Measurements from ENCODE around the gene METTL21C.

The METTL21C gene

DNA sequence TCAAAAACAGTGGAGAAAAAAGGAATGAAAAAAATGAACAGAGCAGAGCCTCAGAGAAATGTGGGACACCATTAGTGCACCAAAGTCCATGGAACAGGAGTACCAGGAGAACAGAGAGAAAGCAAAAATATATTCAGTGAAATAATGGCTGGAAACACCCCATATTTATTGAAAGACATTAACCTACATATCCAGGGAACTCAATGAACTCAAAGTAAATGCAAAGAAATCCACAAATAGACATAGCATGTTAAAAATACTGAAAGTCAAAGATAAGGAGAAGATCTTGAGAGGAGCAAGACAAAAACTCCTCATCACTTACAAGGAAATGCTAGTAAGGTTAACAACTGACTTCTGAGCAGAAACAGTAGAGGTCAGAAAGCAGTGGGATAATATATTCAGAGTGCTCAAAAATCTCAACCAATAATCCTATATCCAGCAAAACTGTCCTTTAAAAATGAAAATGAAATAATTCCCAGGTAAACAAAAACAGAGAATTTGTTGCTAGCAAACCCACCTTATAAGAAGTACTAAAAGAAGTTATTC lies 35.6 kb downstream of the METTL21C start:
- H3K9ac ChIP-seq: no peak overlapping the region
- no peak overlapping the region for H3K27ac ChIP-seq
- no peak for TF ChIP-seq Cebpa-rat (IDR thresholded peaks at IDR 0.05)
- no peaks in the 10 kb centered on the region for H3K27me3 ChIP-seq
- H3K36me3 ChIP-seq: peaks cover 75 to 94% (median 83%) of the 10 kb centered on the region in 11 experiments
- peak overlapping the region in 4 of 11 experiments; percentile 63 to 68 (median 66); a peak in 5 of 22 replicates for H3K4me2 ChIP-seq
- peaks cover 0 to 20% (median 12%) of the 10 kb centered on the region in 10 experiments; a peak in 13 of 20 replicates for H3K4me1 ChIP-seq
- H3K9me3 ChIP-seq (replicated peaks in 1 of 11): peaks cover under 1 to 24% (median 10%) of the 10 kb centered on the region in 11 experiments; a peak in 14 of 22 replicates
- H4K20me1 ChIP-seq: peaks cover 0 to 24% (median 4%) of the 10 kb centered on the region in 11 experiments; a peak in 9 of 22 replicates
- no peak overlapping the region for H3K4me3 ChIP-seq

DNA sequence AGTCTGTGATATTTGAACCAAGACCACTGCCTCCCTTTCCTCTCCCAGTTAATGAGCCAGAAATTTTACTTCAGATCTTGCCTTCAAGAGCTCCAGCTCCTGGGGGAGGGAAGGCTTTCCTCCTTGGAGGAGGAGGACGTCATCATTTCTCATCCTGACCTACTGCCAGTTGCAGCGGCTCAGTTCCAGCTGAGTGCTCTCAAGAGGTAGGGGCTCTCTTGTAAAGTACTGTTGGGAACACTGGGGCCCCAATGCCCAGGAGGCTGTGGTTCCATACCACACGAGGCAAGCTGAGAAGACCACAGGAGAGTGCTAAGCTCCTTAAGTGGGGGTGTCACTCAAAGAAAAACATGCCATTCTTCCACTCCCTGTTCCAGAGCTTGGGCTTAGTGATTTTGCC lies 36.2 kb downstream of the METTL21C start:
- Histone ChIP-seq H3K9me3 (replicated peaks in 1 of 11) (peaks cover 0 to 18% (median 7%) of the 10 kb centered on the region in 11 experiments; a peak in 12 of 22 replicates), H3K36me3 (peaks cover 71 to 94% (median 80%) of the 10 kb centered on the region in 11 experiments), H3K4me3 (no peak overlapping the region), H3K27me3 (no peaks in the 10 kb centered on the region), H3K27ac (no peak overlapping the region), H4K20me1 (peaks cover 0 to 24% (median 4%) of the 10 kb centered on the region in 11 experiments; a peak in 9 of 22 replicates), H3K9ac (no peak overlapping the region; a peak in 1 of 22 replicates), H3K4me2 (peak overlapping the region in 7 of 11 experiments; percentile 42 to 68 (median 63); a peak in 14 of 22 replicates), H3K4me1 (peaks cover 0 to 20% (median 12%) of the 10 kb centered on the region in 10 experiments; a peak in 13 of 20 replicates)
- TF ChIP-seq Cebpa-rat (IDR thresholded peaks at IDR 0.05): no peak

DNA sequence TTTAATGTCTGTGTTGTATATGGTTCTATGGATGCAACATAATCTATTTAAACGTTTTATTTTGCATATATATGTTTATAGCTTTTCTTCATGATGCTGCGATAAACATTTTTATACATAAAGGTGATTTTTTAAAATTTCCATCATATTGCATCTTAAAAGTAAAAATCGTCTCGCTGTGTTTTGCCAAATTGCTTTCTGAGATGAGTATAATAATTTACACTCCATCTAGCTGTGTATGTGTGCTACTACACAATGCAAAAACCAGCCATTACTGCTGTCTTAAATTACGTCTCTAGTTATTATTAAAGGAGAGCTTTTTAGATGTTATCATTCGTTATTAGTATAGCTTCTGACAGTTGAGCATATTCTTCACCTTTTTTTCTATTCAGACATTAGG lies 37.2 kb downstream of the METTL21C start:
- Histone ChIP-seq H3K27ac (no peak overlapping the region), H3K9ac (no peak overlapping the region), H3K36me3 (peaks cover 74 to 95% (median 84%) of the 10 kb centered on the region in 11 experiments), H3K4me1 (peaks cover 0 to 20% (median 12%) of the 10 kb centered on the region in 10 experiments; a peak in 13 of 20 replicates), H3K4me3 (no peak overlapping the region), H3K4me2 (peak overlapping the region in 5 of 11 experiments; percentile 52 to 68 (median 63); a peak in 7 of 22 replicates), H3K9me3 (replicated peaks in 1 of 11) (peaks cover 0 to 12% (median 7%) of the 10 kb centered on the region in 11 experiments; a peak in 10 of 22 replicates), H4K20me1 (peaks cover 0 to 24% (median 4%) of the 10 kb centered on the region in 11 experiments; a peak in 9 of 22 replicates), H3K27me3 (no peaks in the 10 kb centered on the region)
- no peak for TF ChIP-seq Cebpa-rat (IDR thresholded peaks at IDR 0.05)

GRCh38 chr13:102654756-102655155 lies 40.1 kb downstream of the METTL21C start:
- H3K9me3 ChIP-seq (replicated peaks in 1 of 11): peaks cover 0 to 12% (median 7%) of the 10 kb centered on the region in 11 experiments; a peak in 10 of 22 replicates
- H3K4me1 ChIP-seq: peaks cover 0 to 27% (median 16%) of the 10 kb centered on the region in 10 experiments; a peak in 16 of 20 replicates
- no peak for TF ChIP-seq Cebpa-rat (IDR thresholded peaks at IDR 0.05)
- no peak overlapping the region for H3K4me2 ChIP-seq
- peaks cover 0 to 29% (median 4%) of the 10 kb centered on the region in 11 experiments; a peak in 10 of 22 replicates for H4K20me1 ChIP-seq
- H3K36me3 ChIP-seq: peaks cover 79 to 97% (median 86%) of the 10 kb centered on the region in 11 experiments
- H3K9ac ChIP-seq: no peak overlapping the region
- no peaks in the 10 kb centered on the region for H3K27me3 ChIP-seq
- H3K27ac ChIP-seq: no peak overlapping the region; a peak in 1 of 22 replicates
- no peak overlapping the region for H3K4me3 ChIP-seq

- no peak for TF ChIP-seq Cebpa-rat (IDR thresholded peaks at IDR 0.05)
- Histone ChIP-seq H3K36me3 (peaks cover 82 to 100% (median 94%) of the 10 kb centered on the region in 11 experiments), H4K20me1 (peaks cover 0 to 15% (median 3%) of the 10 kb centered on the region in 11 experiments; a peak in 3 of 22 replicates), H3K4me2 (peak overlapping the region in 2 of 11 experiments; percentile 7 to 33; a peak in 3 of 22 replicates), H3K9me3 (replicated peaks in 1 of 11) (no peaks in the 10 kb centered on the region), H3K4me1 (peaks cover 0 to 13% (median 5%) of the 10 kb centered on the region in 10 experiments; a peak in 7 of 20 replicates), H3K27ac (no peak overlapping the region), H3K9ac (no peak overlapping the region), H3K4me3 (no peak overlapping the region), H3K27me3 (no peaks in the 10 kb centered on the region)
These were observed 43.0 kb downstream of the METTL21C start for GRCh38 chr13:102651892-102652291.

GRCh38 chr13:102651392-102651791 lies 43.5 kb downstream of the METTL21C start:
- H3K4me3 ChIP-seq: no peak overlapping the region
- peaks cover 0 to 13% (median 5%) of the 10 kb centered on the region in 10 experiments; a peak in 6 of 20 replicates for H3K4me1 ChIP-seq
- H3K27ac ChIP-seq: no peak overlapping the region
- peaks cover 82 to 100% (median 94%) of the 10 kb centered on the region in 11 experiments for H3K36me3 ChIP-seq
- H4K20me1 ChIP-seq: peaks cover 0 to 15% (median 3%) of the 10 kb centered on the region in 11 experiments; a peak in 4 of 22 replicates
- no peaks in the 10 kb centered on the region for H3K9me3 ChIP-seq (replicated peaks in 1 of 11)
- no peak overlapping the region for H3K9ac ChIP-seq
- no peaks in the 10 kb centered on the region for H3K27me3 ChIP-seq
- no peak for TF ChIP-seq Cebpa-rat (IDR thresholded peaks at IDR 0.05)
- no peak overlapping the region for H3K4me2 ChIP-seq

- Histone ChIP-seq H3K36me3 (peaks cover 82 to 100% (median 94%) of the 10 kb centered on the region in 11 experiments), H3K27me3 (no peaks in the 10 kb centered on the region)
These were observed 44.4 kb downstream of the METTL21C start for GRCh38 chr13:102650444-102650843.

DNA sequence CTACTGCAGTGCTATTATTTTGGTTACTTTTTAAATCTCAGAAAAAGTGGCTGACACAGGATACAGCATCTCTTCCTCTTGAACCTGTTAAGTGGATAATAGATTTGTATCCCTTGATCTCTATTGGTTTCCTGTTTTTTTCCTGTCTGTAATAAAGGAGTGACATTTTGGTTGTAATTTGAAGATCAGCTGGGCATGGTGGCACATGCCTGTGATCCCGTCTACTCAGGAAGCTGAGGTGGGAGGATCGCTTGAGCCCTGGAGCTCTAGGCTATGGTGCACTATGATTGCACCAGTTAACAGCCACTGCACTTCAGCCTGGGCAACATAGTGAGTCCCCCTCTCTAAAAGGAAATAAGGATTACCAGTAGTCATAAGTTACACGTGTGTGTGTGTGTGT lies 46.8 kb downstream of the METTL21C start:
- Histone ChIP-seq H3K9ac (no peak overlapping the region), H3K27ac (no peak overlapping the region), H3K9me3 (replicated peaks in 1 of 11) (no peaks in the 10 kb centered on the region), H3K27me3 (no peaks in the 10 kb centered on the region), H3K4me3 (no peak overlapping the region), H4K20me1 (peaks cover 0 to 26% (median 5%) of the 10 kb centered on the region in 11 experiments; a peak in 6 of 22 replicates), H3K4me2 (no peak overlapping the region), H3K4me1 (peaks cover 0 to 13% (median 5%) of the 10 kb centered on the region in 10 experiments; a peak in 6 of 20 replicates), H3K36me3 (peaks cover 88 to 100% (median 98%) of the 10 kb centered on the region in 11 experiments)
- TF ChIP-seq Cebpa-rat (IDR thresholded peaks at IDR 0.05): no peak

More at GRCh38 chr13:102650444-102650843, 44.4 kb downstream of the METTL21C start:
- no peak overlapping the region for H3K4me3 ChIP-seq
- H3K9ac ChIP-seq: no peak overlapping the region
- no peak for TF ChIP-seq Cebpa-rat (IDR thresholded peaks at IDR 0.05)
- no peak overlapping the region for H3K27ac ChIP-seq
- peaks cover 0 to 13% (median 5%) of the 10 kb centered on the region in 10 experiments; a peak in 6 of 20 replicates for H3K4me1 ChIP-seq
- H3K4me2 ChIP-seq: no peak overlapping the region
- H3K9me3 ChIP-seq (replicated peaks in 1 of 11): no peaks in the 10 kb centered on the region
- peaks cover 0 to 11% (median 5%) of the 10 kb centered on the region in 11 experiments; a peak in 4 of 22 replicates for H4K20me1 ChIP-seq

GRCh38 chr13:102645701-102646100 lies 49.1 kb downstream of the METTL21C start:
- Histone ChIP-seq H4K20me1 (peaks cover 0 to 33% (median 13%) of the 10 kb centered on the region in 11 experiments; a peak in 7 of 22 replicates), H3K4me1 (0 out of 20 replicates have a peak, but pooled peaks cover 0 to under 1% (median 0%) of the 10 kb centered on the region in 10 experiments), H3K9me3 (replicated peaks in 1 of 11) (no peaks in the 10 kb centered on the region), H3K27ac (no peak overlapping the region), H3K4me2 (no peak overlapping the region), H3K27me3 (no peaks in the 10 kb centered on the region), H3K36me3 (peaks cover 99 to 100% (median 100%) of the 10 kb centered on the region in 11 experiments), H3K4me3 (no peak overlapping the region), H3K9ac (no peak overlapping the region)
- TF ChIP-seq Cebpa-rat (IDR thresholded peaks at IDR 0.05): no peak
